Lung (tissue), 12 donors: ENCODE results near the gene FAM227B. TPM values are rescaled to one million over a fixed set of nuclear protein-coding genes. Genes with fewer than 3 reads are reported as not detected.

Experiments used
- ATAC-seq: fragments of 200-7000 bp; cut with Tn5 transposase; one replicate; pipeline ENCODE4 v1.9.1; 2020; ENCODE audit warnings: moderate number of reproducible peaks; ENCODE audit not compliant: insufficient read depth, low FRiP score
- DNase-seq, 3 donors: peaks; one replicate each; pipeline ENCODE4 v3.0.0-alpha.2; 2013 to 2017
- H3K27ac ChIP-seq, 2 donors: one replicate each; pipeline ENCODE4 v1.5.1; 2013; ENCODE audit warnings: mild to moderate bottlenecking in 2 of 2, moderate library complexity in 2 of 2, control low read depth in 1 of 2, inconsistent platforms in 1 of 2, low read depth in 1 of 2, low read length in 1 of 2
- H3K27me3 ChIP-seq, 3 donors: one replicate each; pipeline ENCODE4 v1.5.1; 2013; ENCODE audit warnings: low read length in 2 of 3; ENCODE audit not compliant: control insufficient read depth in 3 of 3, insufficient read depth in 3 of 3
- H3K36me3 ChIP-seq, 4 donors: one replicate each; pipeline ENCODE4 v1.5.1; 2013; ENCODE audit warnings: low read length in 4 of 4, mild to moderate bottlenecking in 1 of 4, moderate library complexity in 1 of 4; ENCODE audit not compliant: control insufficient read depth in 4 of 4, insufficient read depth in 4 of 4
- H3K4me1 ChIP-seq, 5 donors: one replicate each; pipeline ENCODE4 v1.5.1; 2013; ENCODE audit warnings: low read length in 5 of 5, mild to moderate bottlenecking in 2 of 5, moderate library complexity in 1 of 5; ENCODE audit not compliant: control insufficient read depth in 5 of 5, insufficient read depth in 5 of 5
- H3K4me3 ChIP-seq: one replicate; pipeline ENCODE4 v1.5.1; 2013; ENCODE audit warnings: mild to moderate bottlenecking, control low read depth, moderate library complexity
- H3K9ac ChIP-seq, 2 donors: one replicate each; pipeline ENCODE4 v1.5.1; 2013; ENCODE audit warnings: low read length in 2 of 2, control low read depth in 1 of 2; ENCODE audit not compliant: insufficient read depth in 1 of 2
- H3K9me3 ChIP-seq, 4 donors: one replicate each; pipeline ENCODE4 v1.5.1; 2013; ENCODE audit warnings: low read length in 3 of 4, mild to moderate bottlenecking in 1 of 4, moderate library complexity in 1 of 4; ENCODE audit not compliant: control insufficient read depth in 4 of 4, insufficient read depth in 3 of 4
- WGBS, 2 donors: extraction: QIAGEN DNeasy Blood & Tissue Kit; methylation state at CpG; one replicate each; pipeline ENCODE4 v1.1.7; 2013; 5-methylcytosine and 5-hydroxymethylcytosine counted together
- polyA plus RNA-seq, 2 donors: library from polyadenylated mRNA; stranded (reverse); fragments of 200-250 nt; gene quantifications; one replicate each; pipeline ENCODE4 v1.2.1, GENCODE V29; 2013
- total RNA-seq, 2 donors: library from RNA; depleted of rRNA in 1 of 2; stranded (reverse); fragments of >200 nt in 1 of 2; gene quantifications; one replicate each; pipeline ENCODE4 v1.2.1, GENCODE V29; 2014 to 2021
- TF ChIP-seq, protein P1 (sequence below): IDR thresholded peaks from 2 replicates; pipeline ENCODE4 v1.5.1; 2012; ENCODE audit warnings: mild to moderate bottlenecking; ENCODE audit errors: control extremely low read depth, extremely low read depth
- donor health status: control.
- donor health status: control.
- donor health status: Bipolar disorder and iron deficiency.
- donor health status: healthy.
- donor health status: DM: yes; HTN: yes; CAD: no.

Gene FAM227B
- total and polyA plus RNA-seq, 4 donors, result 2.2 to 14.5 (median 4.7) TPM

DNA sequence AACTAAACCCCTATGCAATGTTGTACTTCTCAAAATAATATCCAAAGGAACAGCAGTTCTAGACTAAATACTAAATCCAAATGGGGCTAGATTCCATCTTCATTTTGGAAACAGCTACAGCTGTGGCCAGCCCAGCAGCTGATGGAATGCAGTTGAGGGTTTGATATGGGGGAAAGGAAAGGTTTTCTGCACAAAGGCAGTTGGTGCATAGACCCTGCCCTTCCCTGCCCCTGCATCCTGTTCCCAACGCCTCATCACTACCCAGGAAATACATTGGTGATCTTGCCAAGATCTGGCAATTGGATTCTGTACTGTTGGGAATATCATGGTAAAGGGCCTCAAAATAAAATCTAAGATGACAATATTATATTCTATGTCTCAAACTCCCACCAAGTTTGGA is 44.1 kb upstream of the FAM227B start:
- Histone ChIP-seq H3K4me3 (no peak overlapping the region), H3K27me3 (no peaks in the 10 kb centered on the region), H3K27ac (no peak overlapping the region), H3K9me3 (no peaks in the 10 kb centered on the region), H3K36me3 (no peaks in the 10 kb centered on the region), H3K9ac (no peak overlapping the region), H3K4me1 (peaks cover 0 to 17% (median 0%) of the 10 kb centered on the region in 5 donors)
- WGBS, 2 donors, result 55 to 74% methylated on average over 1 of the region's 1 CpG
- ATAC-seq (no peak), DNase-seq (peak; percentile 15 to 81 (median 52))
- TF ChIP-seq, protein P1, sequence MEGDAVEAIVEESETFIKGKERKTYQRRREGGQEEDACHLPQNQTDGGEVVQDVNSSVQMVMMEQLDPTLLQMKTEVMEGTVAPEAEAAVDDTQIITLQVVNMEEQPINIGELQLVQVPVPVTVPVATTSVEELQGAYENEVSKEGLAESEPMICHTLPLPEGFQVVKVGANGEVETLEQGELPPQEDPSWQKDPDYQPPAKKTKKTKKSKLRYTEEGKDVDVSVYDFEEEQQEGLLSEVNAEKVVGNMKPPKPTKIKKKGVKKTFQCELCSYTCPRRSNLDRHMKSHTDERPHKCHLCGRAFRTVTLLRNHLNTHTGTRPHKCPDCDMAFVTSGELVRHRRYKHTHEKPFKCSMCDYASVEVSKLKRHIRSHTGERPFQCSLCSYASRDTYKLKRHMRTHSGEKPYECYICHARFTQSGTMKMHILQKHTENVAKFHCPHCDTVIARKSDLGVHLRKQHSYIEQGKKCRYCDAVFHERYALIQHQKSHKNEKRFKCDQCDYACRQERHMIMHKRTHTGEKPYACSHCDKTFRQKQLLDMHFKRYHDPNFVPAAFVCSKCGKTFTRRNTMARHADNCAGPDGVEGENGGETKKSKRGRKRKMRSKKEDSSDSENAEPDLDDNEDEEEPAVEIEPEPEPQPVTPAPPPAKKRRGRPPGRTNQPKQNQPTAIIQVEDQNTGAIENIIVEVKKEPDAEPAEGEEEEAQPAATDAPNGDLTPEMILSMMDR, result no peak

DNA sequence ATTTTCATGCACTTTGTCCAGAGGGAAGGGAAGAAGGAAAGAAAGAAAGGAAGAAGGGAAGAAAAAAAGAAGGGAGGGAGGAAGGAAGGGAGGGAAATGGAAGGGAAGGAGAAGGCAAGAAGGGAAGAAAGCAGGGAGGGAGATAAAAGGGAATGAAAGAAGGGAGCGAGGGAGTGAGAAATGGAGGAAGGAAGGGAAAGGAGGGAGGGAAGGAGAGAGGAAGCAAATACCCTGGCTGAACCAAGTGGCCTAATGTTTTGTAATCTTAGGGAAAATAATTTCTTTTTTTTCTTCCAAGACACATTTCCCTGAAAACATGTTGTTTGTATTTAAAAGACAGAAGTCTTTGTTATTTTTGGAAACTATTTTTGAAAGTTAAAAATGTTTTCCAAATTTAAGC is 36.1 kb upstream of the FAM227B start:
- TF ChIP-seq, protein P1, result no peak
- 79 to 87% methylated on average over 1 of the region's 1 CpG for WGBS, 2 donors

DNA sequence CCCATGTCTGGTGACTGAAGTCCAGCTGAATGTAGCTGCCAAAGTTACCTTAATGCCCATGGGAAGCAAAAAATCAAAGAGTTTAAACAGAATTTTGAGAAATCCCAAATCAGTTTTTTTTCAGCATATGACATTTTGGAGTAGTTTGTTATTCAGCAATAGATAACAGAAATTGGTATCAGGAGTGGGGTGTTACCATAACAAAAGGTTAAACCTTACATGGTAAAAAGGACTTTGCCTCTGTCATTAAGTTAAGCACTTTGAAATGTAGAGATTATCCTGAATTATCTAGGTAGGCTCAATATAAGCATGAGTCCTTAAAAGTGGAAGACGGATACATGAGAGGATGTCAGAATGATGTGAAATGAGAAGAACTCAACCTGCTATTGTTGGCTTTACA is 32.3 kb upstream of the FAM227B start:
- Histone ChIP-seq H3K9ac (no peak overlapping the region), H3K4me3 (no peak overlapping the region), H3K36me3 (no peaks in the 10 kb centered on the region), H3K27me3 (no peaks in the 10 kb centered on the region), H3K9me3 (peaks cover 0 to 9% (median 3%) of the 10 kb centered on the region in 4 donors), H3K4me1 (no peaks in the 10 kb centered on the region), H3K27ac (no peak overlapping the region)
- TF ChIP-seq, protein P1, result no peak
- 42 to 100% methylated on average over 1 of the region's 1 CpG for WGBS, 2 donors
- ATAC-seq (no peak), DNase-seq (no peak)

More for the DNA sequence above, 36.1 kb upstream of the FAM227B start:
- H3K27me3 ChIP-seq, result no peaks in the 10 kb centered on the region
- no peak for DNase-seq
- no peaks in the 10 kb centered on the region for H3K36me3 ChIP-seq
- no peak overlapping the region for H3K4me3 ChIP-seq
- H3K27ac ChIP-seq, result no peak overlapping the region
- peaks cover 0 to 9% (median 3%) of the 10 kb centered on the region in 4 donors for H3K9me3 ChIP-seq
- no peaks in the 10 kb centered on the region for H3K4me1 ChIP-seq
- H3K9ac ChIP-seq, result no peak overlapping the region
- ATAC-seq, result no peak

DNA sequence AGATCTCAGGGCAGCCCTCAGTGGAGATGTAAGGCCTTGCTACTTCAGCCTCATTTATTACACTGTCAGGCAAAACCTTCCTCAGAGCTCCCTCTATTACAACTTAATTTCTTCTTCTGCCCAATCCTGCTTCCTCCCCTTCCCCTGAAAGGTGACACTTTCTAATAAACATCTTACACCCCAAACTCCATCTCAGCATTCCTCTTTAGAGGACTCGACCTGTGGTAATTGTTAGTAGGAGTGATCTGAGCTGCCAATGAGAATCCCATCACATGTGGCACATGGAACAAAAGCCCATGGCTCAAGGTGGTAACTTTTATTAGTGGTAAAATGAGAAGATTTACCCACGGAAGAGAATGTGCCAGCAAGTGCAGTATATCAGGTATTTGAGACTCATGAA is 30.1 kb upstream of the FAM227B start:
- Histone ChIP-seq H3K9me3 (peaks cover 0 to 9% (median 3%) of the 10 kb centered on the region in 4 donors), H3K9ac (no peak overlapping the region), H3K4me1 (peaks cover 0 to 4% (median 3%) of the 10 kb centered on the region in 5 donors), H3K27me3 (no peaks in the 10 kb centered on the region), H3K36me3 (peaks cover 0 to 2% (median 0%) of the 10 kb centered on the region in 4 donors), H3K4me3 (no peak overlapping the region), H3K27ac (no peak overlapping the region)
- ATAC-seq, result no peak
- no peak for DNase-seq
- TF ChIP-seq, protein P1, result no peak
- WGBS, 2 donors, result 73% methylated on average over 2 of the region's 2 CpGs
